ENCODE results near the gene PWWP2B.

- TF ChIP-seq, protein P1, sequence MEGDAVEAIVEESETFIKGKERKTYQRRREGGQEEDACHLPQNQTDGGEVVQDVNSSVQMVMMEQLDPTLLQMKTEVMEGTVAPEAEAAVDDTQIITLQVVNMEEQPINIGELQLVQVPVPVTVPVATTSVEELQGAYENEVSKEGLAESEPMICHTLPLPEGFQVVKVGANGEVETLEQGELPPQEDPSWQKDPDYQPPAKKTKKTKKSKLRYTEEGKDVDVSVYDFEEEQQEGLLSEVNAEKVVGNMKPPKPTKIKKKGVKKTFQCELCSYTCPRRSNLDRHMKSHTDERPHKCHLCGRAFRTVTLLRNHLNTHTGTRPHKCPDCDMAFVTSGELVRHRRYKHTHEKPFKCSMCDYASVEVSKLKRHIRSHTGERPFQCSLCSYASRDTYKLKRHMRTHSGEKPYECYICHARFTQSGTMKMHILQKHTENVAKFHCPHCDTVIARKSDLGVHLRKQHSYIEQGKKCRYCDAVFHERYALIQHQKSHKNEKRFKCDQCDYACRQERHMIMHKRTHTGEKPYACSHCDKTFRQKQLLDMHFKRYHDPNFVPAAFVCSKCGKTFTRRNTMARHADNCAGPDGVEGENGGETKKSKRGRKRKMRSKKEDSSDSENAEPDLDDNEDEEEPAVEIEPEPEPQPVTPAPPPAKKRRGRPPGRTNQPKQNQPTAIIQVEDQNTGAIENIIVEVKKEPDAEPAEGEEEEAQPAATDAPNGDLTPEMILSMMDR (conservative IDR thresholded peaks at IDR 0.05; ENCODE audit: low read depth, low read length) = no peak
- TF ChIP-seq SMC3 (IDR thresholded peaks at IDR 0.05; ENCODE audit: low read depth, low read length) (no peak), MAZ (IDR thresholded peaks at IDR 0.05; ENCODE audit: borderline replicate concordance, low read depth, low read length) (no peak), POLR2A (IDR thresholded peaks at IDR 0.05; ENCODE audit: low read depth, low read length) (no peak), RAD21 (IDR thresholded peaks at IDR 0.05; ENCODE audit: low read length) (no peak), RCOR1 (IDR thresholded peaks at IDR 0.05; ENCODE audit: insufficient replicate concordance, low read length) (no peak), MXI1 (IDR thresholded peaks at IDR 0.05; ENCODE audit: borderline replicate concordance, low read depth, low read length) (no peak), NFE2L2 (IDR thresholded peaks at IDR 0.05; ENCODE audit: low read depth, low read length) (no peak)
These were observed 33.9 kb downstream of the PWWP2B start for GRCh38 chr10:132430861-132431271.

Measured in IMR-90 (cell line).